GM19324 (cell line): ENCODE measurements around the gene SIX3.

ENCODE experiments used
- ATAC-seq: cut with Tn5 transposase; IDR thresholded peaks from one replicate; pipeline ENCODE4 v1.9.1; 2021; ENCODE audit warnings: mild to moderate bottlenecking, moderate library complexity; ENCODE audit not compliant: unreplicated experiment, low FRiP score

SIX3 gene

DNA sequence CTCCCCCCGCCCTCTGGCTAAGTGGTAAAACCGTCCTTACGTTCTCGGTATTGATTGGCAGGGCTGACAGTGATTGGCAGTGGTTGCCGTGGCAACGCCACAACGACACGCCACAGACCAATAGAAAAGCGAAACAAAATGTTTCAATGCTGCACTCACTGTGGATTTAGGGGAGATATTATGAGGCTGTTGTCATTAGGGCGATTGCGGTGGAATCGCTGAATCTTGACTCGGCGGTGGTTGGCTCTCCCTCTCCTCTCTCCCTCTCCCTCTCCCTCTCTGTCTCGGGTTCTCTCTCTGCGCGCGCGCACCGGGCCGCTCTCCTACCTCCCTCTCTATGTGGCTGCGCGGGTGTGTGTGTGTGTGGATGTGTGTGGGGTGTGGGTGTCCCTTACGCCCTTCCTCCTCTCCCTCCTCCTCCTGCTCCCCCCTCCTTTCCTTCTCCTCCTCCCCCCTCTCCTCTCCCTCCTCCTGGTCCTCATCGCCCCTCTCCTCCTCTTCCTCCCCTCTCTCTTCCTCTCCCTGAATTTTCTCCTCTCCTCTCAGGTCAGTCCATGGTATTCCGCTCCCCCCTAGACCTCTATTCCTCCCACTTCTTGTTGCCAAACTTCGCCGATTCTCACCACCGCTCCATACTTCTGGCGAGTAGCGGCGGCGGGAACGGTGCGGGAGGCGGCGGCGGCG is at the start of gene SIX3:
TSS of gene SIX3 (plus strand) at position 152 of the 684 bp plus-strand sequence. CDS start at position 555, 403 bp downstream.
- ATAC-seq, result peak; percentile 52

- no peak for ATAC-seq
These were observed 47.4 kb upstream of the SIX3 start for GRCh38 chr2:44894058-44894457.

GRCh38 chr2:44895061-44895460 is 46.4 kb upstream of the SIX3 start:
- ATAC-seq, result no peak

- ATAC-seq, result no peak
These were observed 44.1 kb upstream of the SIX3 start for GRCh38 chr2:44897406-44897805.

- no peak for ATAC-seq
These were observed 39.0 kb upstream of the SIX3 start for GRCh38 chr2:44902217-44903137.

GRCh38 chr2:44904578-44904977 is 36.9 kb upstream of the SIX3 start:
- no peak for ATAC-seq

- ATAC-seq, result no peak
These were observed 34.5 kb upstream of the SIX3 start for GRCh38 chr2:44906972-44907371.

GRCh38 chr2:44909831-44910230 is 31.7 kb upstream of the SIX3 start:
- ATAC-seq, result no peak

DNA sequence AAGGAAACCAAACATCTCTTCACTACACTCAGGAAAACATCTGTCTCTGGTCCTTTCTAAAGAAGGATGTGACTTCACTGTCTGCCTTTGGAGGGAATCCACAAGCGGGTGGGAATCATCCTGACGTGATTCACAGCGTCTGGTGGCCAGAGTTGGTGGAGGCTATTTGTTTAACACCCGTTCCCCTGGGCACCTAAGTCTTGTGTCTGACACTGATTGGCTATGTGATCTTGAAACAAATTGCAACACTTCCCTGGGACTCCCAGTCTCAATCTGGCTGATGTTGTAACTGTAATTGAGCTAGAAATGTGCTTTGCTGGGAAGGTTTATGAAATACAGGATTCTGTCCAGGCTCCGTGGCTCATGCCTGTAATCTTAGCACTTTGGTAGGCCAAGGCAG is 28.8 kb upstream of the SIX3 start:
- ATAC-seq, result no peak

- ATAC-seq, result no peak
These were observed 25.2 kb upstream of the SIX3 start for GRCh38 chr2:44916291-44916690.

- no peak for ATAC-seq
These were observed 23.3 kb upstream of the SIX3 start for GRCh38 chr2:44918095-44918775.

DNA sequence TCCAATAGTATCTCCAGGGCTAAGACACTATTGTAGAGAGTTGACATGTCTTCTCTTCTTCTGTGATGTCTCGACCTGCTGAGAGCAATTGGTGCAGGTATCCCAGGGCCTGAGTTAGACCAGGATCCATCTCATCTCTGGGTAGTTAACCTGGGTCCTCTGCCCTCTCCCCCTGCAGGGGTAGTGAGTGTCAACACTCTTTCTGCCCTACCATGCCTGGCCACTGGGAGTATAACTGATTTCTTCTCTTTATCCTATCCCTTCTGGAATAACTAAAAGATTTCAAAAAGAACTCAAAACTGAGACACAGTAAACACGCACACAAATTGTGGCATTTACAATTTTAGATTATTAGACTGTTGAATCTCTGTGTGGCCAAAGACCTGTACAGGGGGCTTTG is 20.8 kb upstream of the SIX3 start:
- ATAC-seq, result no peak

DNA sequence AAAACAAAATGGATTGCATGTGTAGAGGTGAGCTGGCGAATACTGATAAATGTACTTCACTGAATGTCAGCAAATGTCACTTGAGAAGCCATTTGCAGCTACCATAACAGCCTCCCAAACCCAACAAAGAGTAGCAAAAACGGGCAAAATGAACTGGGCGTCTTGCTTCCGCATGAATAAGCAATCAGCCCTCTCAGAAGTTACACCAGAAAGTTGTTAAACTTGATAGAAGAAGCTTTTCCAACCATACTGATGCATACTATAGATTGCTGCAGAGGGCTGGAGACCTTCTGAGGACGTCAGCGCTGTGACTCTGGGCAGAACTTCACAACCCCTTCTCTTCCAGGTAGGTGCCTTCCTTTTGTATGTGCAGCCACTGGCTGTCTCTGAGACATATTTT is 18.7 kb upstream of the SIX3 start:
- no peak for ATAC-seq

GRCh38 chr2:44925561-44926136 is 15.9 kb upstream of the SIX3 start:
- no peak for ATAC-seq

GRCh38 chr2:44926957-44927356 is 14.5 kb upstream of the SIX3 start:
- no peak for ATAC-seq

DNA sequence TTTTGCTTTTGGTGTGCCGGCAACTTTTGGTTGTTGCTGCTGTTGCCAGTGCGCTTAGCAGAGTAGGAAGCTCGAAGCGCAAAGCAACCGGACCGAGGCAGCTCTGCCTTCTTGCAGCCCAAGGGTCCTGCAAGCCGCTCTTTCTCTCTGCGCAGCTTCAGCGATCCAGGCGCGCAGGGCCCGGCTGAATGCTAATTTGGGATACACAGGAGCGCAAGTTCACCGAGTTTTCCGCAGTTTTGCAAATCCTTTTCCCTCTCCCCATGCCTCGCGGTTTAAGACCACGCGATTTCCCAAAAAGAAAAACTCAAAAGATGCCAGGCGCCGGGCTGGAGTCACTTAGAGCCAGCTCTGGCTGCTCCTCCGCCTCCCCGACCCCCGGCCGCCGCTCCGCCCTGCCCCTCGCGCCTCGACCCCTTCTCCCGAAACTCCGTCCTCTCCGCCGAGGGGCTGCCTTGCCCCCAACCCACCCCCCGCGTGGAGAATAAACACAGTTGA is 13.5 kb upstream of the SIX3 start:
- ATAC-seq, result no peak

DNA sequence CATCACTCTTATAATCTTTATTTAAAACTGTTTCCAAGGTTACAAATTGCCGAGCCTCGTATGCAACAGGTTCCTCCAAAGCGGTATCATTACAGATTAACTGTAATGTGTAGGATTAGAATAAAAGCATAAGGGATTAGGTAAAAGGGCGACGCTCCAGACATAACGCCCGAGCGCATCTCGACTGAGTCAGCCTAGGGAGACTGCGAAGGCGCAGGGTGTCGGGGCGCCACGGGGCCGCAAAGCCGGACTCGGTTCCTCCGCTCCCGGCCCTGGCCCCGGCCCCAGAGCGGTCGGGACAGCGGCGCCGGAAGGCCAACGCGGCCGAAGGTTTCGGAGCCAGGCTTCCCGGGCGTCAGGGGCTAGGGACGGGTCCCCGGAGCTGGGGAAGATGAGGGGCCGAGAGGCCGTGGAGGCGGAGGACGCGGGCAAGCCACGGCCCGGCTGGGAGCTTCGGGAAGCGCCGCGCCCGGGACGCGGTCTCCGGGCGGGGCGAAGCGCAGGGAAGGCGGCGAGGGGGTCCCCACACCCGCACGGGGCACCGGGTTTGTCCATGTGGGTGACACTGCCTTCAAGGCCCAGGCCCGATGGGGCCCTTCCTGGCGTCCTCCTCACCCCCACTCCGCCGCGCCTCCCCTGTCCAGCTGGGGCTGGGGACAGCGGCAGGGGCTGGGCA is 12.9 kb upstream of the SIX3 start:
- ATAC-seq, result no peak

DNA sequence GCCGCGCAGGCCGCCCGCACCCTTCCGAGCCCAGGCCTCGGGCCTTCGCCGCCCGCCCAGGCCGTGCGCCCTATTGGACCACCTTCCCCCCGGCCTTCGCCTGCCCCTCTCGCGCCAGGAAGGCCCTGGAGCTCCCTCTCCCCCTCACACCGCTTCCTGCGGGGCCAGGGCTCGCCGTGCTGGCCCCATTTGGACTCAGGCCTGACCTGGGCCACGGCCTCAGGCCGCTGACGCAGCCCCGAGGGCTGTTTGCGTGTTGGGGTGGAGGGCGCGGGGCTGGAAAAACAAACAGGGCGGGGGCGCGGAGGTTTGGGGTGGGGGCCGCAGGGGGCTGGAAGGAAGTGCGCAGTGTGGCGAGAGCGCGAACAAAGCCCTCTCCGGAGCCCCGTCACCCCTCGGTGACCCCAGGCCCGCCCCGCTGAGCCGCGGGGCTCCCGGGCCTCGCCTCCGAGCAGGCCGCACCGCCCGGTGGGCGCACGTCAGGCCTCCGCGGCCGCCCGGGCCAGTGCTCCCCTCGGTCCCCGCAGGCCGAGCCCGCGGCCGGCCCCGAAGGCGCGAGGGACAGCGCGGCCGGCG is 12.3 kb upstream of the SIX3 start:
- no peak for ATAC-seq

DNA sequence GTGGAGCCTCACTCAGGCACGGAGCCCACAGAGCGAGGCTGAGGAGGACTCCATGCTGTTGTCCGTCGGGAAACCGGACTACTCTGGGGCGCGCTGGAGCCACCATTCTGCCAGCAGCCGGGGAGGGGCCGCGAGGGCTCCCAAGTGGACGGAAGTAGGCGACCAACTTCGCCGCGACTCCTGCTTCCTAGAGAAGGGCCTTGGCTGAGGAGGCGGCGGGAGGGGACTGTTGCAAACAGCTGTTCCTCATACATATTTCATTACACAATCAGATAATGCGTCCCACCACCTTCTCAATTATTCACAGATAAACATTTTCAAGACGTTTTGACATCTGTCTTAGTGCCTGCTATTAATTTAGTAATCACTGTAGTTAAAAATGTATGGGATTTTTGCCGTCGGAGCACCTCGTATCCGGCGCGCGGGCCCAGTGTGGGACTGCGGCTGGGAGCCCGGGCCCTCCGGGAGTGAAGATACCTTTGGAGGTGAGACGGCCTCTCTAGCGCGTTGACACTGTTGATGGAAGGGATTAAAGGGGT is 11.7 kb upstream of the SIX3 start:
- ATAC-seq, result no peak
